ENCODE data around the gene OR1F1.

DNA sequence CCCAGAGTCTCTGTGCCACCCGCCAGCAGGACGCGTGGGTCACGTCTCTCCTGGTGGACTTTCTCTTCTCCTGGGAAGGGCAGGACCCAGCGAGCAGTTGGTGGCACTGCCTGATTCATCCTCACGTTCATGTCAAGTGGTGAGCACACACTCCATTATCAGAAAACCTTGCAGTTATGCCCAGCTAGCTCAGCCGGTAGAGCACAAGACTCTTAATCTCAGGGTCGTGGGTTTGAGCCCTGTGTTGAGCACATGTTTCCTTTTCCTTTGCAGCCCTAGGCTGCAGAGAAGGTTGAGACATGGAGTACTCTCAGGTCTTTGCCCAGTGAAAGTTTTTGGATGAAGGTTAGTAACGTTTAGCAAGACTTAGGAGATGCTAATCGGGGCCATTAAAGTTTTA lies 8.0 kb downstream of the OR1F1 start:
- TF ChIP-seq, protein P1, sequence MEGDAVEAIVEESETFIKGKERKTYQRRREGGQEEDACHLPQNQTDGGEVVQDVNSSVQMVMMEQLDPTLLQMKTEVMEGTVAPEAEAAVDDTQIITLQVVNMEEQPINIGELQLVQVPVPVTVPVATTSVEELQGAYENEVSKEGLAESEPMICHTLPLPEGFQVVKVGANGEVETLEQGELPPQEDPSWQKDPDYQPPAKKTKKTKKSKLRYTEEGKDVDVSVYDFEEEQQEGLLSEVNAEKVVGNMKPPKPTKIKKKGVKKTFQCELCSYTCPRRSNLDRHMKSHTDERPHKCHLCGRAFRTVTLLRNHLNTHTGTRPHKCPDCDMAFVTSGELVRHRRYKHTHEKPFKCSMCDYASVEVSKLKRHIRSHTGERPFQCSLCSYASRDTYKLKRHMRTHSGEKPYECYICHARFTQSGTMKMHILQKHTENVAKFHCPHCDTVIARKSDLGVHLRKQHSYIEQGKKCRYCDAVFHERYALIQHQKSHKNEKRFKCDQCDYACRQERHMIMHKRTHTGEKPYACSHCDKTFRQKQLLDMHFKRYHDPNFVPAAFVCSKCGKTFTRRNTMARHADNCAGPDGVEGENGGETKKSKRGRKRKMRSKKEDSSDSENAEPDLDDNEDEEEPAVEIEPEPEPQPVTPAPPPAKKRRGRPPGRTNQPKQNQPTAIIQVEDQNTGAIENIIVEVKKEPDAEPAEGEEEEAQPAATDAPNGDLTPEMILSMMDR (IDR thresholded peaks at IDR 0.05): no peak
- TF ChIP-seq POLR2A (IDR thresholded peaks at IDR 0.05): no peak
